T-helper 1 cell treated with Interleukin-12 subunit alpha and Interleukin-12 subunit beta and Interleukin-4 antibody, amounts not matched to agents 30 ng/mL and 1 ng/mL, for 36 hours (primary cell): ENCODE measurements around the gene PLCH1. TPM values are rescaled to one million over a fixed set of nuclear protein-coding genes. Genes with fewer than 3 reads are reported as not detected.

Experiments used
- intact Hi-C: fragments of 100-400 bp; cut with micrococcal nuclease; formaldehyde crosslinking; loops from one replicate; pipeline ENCODE4 v1.15.1; 2024
- total RNA-seq: library from RNA; stranded (reverse); gene quantifications from 2 replicates; pipeline ENCODE4 v1.2.3, GENCODE V29; 2022

The PLCH1 gene
- total RNA-seq, 1 donor from 2014 or later: 0.88 TPM

DNA sequence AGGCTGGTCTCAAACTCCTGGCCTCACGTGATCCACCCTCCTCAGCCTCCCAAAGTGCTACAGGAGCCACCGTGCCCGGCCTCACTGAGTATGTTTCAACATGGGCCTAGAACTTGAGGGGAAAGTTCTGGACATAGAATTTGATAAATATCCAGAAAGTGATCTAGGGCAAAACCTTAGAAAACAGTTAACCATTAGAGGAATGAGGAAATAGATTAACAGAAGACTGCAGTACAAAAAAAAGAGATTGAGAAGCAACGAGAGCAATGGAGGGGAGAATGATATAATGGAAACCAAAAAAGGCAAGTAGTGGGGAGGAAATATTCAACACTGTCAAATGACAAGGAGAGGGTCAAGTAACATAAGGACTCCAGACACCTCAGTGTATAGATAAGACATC lies 191.5 kb downstream of the PLCH1 start:
- intact Hi-C loops: loop anchor here (10.0 kb wide), 1 partner anchor 321 kb away; the partner anchor contains the start of gene GMPS

GRCh38 chr3:155550391-155550790 lies 194.5 kb downstream of the PLCH1 start:
- intact Hi-C loops: loop anchor here (10.0 kb wide), 1 partner anchor 324 kb away; the partner anchor contains the start of gene GMPS

GRCh38 chr3:155549087-155549486 lies 195.8 kb downstream of the PLCH1 start:
- intact Hi-C loops: no loop called here

DNA sequence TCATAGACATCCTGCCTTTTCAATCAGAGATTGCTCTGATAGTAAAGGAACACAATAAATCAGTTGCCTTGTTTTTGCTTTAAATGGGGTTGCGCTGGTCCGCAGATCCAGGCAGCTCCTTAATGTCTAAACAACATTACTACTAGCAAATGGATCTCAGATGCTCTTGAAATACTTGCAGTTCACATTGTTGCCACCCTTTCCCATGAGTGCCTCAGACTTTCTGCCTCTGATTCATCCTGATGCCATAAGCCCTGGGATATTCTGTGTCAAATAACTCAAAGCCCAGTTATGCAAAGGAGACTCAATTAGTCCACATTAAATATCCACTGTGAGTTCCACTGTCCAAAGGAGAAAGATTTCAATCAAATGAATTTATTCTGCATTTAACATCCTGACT lies 196.7 kb downstream of the PLCH1 start:
- intact Hi-C loops: no loop called here

GRCh38 chr3:155535098-155535497 lies 209.8 kb downstream of the PLCH1 start:
- intact Hi-C loops: no loop called here

GRCh38 chr3:155528579-155528978 lies 216.3 kb downstream of the PLCH1 start:
- intact Hi-C loops: no loop called here

DNA sequence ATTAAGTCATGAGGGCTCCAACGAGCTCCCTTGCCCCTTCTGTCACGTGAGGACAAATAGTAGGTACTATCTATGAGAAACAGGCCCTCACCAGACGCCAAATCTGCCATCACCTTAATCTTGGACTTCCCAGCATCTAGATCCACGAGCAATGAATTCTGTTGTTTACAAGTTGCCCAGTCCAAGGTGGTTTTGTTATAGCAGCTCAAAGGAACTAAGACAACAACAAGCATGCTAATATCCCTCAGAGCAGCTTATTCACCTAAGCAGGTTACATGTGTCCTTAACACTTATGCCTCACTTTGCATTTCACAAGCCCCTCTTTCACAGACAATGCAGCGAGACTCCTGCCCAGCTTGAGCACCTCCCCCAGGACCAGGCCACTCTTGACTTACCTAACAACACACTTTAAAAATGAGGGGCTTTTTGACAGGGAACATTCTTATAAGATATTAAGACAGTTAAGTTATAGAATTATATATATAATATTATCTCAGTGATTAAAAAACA lies 219.5 kb downstream of the PLCH1 start:
- intact Hi-C loops: no loop called here

DNA sequence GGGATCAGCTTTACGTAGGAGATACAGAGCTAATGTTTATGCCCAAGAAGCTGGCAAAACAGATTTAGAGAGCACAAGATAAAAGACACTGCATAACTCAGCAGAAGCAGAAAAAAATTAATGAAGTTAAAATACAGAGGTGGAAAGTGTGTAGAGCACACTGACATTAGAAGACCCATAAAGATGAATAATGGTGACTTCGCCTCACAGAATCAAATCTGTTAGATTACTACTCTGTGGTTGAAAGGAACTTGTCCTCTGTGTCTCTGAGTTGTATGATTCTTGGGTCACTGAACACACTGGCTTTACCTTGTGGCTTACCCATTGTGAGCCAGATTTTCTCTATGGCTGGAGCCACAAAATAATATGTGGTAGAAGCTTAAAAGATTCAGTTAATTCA lies 224.4 kb downstream of the PLCH1 start:
- intact Hi-C loops: no loop called here

DNA sequence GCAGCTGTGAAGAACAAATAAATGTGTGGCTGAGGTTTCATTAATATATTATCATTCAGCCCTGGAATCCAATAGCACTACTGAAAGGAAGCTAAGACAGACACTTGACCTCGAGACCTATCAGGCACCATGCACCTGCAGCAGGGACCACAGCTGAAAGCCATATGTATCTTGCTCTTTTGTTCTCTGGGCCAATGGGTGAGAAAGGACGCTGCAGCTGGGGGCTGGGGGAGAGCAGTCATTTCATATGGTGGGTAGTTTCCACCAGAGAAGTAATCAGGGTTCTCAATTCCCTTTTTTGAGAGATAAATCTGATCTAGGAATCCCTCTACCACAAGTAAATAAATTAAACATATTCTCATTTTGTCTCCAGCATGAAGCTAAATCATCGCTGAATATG lies 225.8 kb downstream of the PLCH1 start:
- intact Hi-C loops: no loop called here

GRCh38 chr3:155517903-155518302 lies 227.0 kb downstream of the PLCH1 start:
- intact Hi-C loops: no loop called here

DNA sequence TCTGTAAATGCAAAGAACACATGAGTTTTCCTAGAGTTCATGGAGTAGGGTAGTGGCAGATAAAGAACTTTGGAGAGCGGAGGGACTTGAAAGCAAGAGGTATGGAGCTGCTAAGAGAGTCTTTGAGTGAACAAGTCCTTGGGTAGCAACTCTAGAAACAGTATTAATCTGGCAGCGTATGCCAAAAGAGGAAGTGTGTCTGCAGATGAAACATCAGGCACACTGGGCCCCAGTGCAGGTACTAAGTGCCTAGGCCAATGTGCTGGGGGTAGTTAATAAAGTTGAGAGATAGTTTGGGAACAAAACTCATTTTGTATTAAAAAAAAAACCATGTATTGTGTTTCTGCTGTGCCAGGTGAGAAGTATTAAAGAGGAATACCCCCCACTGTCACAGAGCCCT lies 228.4 kb downstream of the PLCH1 start:
- intact Hi-C loops: no loop called here

DNA sequence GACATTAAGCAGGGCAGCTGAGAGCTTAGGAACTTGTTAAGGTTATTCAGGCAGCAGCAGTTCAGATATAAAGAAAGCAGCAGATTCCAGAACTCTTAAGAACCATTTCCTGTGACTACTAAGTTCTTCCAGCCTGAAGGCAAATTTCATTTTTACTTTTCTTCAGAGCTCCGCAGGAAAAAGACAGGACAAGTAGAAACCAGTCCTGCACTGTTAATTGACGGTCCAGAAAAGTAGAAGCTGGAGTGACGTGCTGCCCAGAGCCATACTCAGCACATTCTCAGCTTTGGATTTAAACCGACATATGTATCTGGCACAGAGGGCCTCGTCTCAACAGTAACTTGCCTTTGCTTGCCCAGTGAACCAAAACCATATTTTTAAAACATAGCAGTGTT lies 232.0 kb downstream of the PLCH1 start:
- intact Hi-C loops: no loop called here

DNA sequence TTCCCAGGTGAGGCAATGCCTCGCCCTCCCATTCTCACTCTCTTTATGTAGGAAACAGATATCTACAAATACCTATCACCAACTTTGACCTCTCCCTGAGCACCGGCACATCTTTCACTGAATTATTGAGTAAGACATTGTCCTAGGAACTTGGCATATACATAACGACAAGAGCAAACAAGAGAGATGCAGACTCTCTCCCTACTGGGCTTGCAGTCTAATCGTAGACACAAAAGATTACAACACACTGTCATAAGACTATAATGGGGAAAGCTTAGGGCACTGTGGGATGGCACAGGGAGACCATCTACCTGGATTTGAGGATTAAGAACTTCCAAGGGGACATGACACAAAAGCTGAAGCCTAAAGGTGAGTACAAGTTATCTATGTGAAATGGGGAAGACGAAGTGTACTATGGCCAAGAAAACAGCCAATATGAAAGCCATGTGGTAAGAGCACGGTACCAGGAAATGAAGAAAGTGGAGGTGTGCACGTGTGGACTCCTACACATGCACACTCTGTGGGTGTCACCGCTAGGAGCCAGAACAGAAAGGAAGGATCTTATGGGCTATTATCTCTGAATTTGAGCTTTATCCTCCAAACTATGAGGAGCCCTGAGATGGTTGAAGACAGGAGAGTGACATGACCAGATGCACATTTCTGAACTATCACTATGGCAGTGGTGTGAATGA lies 232.6 kb downstream of the PLCH1 start:
- intact Hi-C loops: no loop called here

GRCh38 chr3:155504682-155505081 lies 240.2 kb downstream of the PLCH1 start:
- intact Hi-C loops: no loop called here

DNA sequence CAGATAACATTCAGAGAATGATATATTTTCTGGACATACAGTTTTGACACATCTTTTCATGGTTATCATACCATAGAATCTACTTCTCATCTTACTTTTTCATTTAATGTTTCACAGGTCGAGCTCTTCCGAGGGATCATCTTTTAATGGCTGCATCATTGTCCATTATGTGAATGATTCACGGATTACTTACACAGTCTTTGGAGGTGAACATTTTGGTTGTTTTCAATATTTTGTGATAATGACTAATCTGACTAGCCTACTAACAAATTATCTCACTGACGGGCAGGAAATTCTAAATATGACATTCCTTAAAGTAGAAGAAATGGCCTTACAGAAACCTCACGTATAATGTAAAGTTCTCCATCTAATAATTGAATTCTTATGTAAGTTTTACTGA lies 242.2 kb downstream of the PLCH1 start:
- intact Hi-C loops: no loop called here

GRCh38 chr3:155500194-155500818 lies 244.6 kb downstream of the PLCH1 start:
- intact Hi-C loops: no loop called here

DNA sequence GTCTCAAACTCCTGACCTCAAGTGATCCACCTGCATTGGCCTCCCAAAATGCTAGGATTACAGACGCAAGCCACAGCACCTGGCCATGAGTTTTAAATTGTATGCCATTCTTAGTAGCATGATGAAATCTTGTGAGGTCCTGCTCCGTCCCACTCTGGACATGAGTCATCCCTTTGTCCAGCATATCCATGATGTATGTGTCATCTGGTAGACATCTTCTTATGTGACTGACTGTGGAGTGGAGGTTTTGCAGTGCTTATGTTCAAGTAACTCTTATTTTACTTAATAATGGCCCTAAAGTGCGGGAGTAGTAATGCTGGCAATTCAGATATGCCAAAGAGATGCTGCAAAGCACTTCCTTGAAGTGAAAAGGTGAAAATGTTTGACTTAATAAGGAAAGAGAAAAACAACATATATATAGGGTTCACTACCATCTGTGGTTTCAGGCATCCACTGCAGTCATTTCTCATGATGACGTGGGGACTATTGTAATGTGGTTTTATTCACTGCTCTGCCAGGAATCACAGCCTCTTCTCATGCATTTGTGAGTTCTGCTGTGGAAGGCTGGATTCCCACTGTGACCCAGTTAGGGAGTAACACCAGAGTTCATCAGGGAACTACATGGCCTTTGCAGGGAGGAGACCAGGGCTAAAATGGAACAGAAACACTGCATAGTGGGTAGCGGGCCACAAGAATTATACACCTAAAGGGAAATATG lies 246.8 kb downstream of the PLCH1 start:
- intact Hi-C loops: no loop called here

- intact Hi-C loops: no loop called here
These were observed 248.7 kb downstream of the PLCH1 start for GRCh38 chr3:155496206-155496605.

GRCh38 chr3:155495387-155495786 lies 249.5 kb downstream of the PLCH1 start:
- intact Hi-C loops: no loop called here

GRCh38 chr3:155494332-155494731 lies 250.5 kb downstream of the PLCH1 start:
- intact Hi-C loops: no loop called here

GRCh38 chr3:155492841-155493240 lies 252.0 kb downstream of the PLCH1 start:
- intact Hi-C loops: no loop called here

GRCh38 chr3:155491696-155492095 lies 253.2 kb downstream of the PLCH1 start:
- intact Hi-C loops: no loop called here
